Epithelial cell of proximal tubule (primary cell): ENCODE data around the gene NFIA. TPM values are rescaled to one million over a fixed set of nuclear protein-coding genes. Genes with fewer than 3 reads are reported as not detected.

ENCODE experiments used
- DNase-seq: peaks from one replicate; pipeline ENCODE4 v3.0.0-alpha.2; 2011; ENCODE audit warnings: low read depth
- H3K4me3 ChIP-seq: 2 replicates; pipeline ENCODE4 v1.5.1; 2011; ENCODE audit warnings: low read depth, mild to moderate bottlenecking, low read length
- total RNA-seq: library from RNA; depleted of rRNA; stranded (reverse); fragments of >200 nt; gene quantifications from 2 replicates; pipeline ENCODE4 v1.2.3, GENCODE V29; 2015
- TF ChIP-seq, protein P1 (sequence below): conservative IDR thresholded peaks from 2 replicates; pipeline ENCODE4 v1.5.1; 2012; ENCODE audit warnings: low read depth, mild to moderate bottlenecking, low read length

The NFIA gene
- total RNA-seq, 1 donor from 2014 or later = 1.6 TPM

DNA sequence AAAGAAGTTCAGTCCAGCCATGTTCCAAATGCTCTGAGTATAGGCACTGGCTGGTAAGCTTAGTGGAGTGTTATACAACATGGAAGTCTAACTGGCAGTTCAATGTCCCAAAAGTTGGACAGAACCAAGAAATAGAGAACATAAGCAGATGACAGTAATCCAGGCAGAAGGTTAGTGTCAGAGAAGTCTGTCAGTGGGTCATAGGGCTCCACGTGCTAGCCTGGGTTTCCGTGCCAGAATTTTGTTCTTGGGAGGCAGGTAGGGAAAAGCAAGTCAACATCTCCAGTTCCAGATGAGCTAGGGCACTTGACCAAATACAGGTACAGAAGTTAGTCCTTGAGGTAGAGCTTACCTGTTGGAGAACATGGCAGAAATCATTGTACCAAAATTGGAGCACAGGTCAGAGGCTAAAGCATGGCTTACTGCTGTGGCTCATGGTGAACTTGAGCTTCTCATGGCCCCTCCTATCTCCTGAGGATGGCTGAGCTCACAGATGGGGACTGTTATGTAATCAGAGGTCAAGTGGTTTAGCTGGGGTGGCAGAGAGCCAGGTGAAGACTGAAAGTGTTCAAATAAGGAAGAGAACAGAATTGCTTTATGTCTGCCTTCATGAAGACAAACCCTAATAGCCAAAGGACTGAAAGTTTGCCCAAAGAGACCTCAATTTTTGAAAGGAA, 170.8 kb downstream of the NFIA start:
- TF ChIP-seq, protein P1, sequence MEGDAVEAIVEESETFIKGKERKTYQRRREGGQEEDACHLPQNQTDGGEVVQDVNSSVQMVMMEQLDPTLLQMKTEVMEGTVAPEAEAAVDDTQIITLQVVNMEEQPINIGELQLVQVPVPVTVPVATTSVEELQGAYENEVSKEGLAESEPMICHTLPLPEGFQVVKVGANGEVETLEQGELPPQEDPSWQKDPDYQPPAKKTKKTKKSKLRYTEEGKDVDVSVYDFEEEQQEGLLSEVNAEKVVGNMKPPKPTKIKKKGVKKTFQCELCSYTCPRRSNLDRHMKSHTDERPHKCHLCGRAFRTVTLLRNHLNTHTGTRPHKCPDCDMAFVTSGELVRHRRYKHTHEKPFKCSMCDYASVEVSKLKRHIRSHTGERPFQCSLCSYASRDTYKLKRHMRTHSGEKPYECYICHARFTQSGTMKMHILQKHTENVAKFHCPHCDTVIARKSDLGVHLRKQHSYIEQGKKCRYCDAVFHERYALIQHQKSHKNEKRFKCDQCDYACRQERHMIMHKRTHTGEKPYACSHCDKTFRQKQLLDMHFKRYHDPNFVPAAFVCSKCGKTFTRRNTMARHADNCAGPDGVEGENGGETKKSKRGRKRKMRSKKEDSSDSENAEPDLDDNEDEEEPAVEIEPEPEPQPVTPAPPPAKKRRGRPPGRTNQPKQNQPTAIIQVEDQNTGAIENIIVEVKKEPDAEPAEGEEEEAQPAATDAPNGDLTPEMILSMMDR = no peak
- H3K4me3 ChIP-seq = no peak overlapping the region
- no peak for DNase-seq

DNA sequence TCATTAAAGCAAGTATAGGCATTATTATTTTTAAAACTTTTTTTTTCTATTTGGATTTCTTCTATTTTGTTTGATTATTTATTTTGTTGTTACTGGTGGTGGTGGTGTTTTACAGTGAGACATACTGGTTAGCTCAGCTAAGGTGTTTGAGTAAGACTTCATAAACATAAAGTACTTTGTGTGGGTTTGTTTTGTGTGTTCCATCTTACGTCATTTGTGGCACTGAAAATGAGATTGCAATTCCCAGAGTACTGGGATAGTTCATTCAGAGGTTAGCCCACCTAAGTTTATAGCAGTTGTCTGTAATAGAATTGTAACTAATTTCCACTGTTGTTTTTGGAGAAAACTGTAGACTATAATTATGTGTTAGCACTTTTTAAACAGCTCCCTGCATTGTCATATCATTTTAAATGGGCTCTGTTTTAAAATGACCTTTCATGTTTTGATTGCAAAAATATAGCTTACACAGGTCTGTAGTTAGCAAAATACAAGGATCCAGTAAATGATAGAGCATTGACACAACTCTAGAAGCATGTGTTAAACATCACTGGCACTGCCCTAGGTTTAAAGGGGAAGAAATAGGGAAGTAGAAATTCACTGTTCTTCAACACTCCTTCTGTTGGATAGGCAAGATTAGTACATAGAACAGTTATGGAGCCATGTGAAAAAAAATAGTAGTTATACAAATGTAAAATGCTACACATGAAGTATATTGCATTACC, 171.7 kb downstream of the NFIA start:
- no peak for DNase-seq
- H3K4me3 ChIP-seq = no peak overlapping the region
- TF ChIP-seq, protein P1 = no peak

DNA sequence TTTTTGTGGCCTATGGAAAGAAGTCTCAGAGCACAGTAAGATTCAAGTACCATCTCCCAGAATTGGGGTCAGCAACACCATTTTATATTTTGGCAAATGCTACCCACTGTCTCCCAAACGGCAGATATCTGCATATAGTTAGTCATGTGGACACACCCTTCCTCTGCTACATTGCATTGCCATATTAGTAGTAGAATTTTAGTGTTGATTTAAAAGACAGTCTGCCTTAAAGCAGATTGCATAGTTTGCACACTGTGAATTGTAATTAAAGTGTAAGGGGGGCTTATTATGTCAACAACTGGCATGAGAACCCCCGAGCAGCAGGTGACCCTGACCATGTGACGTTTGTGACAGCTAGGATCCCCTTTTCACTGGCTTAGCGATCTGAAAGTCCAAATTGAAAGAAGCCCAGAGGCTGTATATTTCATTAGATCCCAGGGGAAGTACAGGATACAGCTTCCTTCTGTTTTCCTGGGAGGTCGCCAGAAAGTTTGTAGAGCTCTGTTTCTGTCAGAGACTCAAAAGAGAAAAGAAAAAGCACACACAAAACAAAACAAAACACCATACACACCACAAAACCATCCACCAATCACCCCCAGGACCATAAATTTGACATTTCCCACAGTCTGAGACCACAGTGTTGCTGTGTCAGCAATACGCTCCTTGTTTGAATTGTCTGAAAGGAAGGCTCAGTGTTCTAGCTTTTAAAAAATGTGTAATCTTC, 172.4 kb downstream of the NFIA start:
- no peak for DNase-seq
- TF ChIP-seq, protein P1 = no peak
- peak overlapping the region; percentile 13 for H3K4me3 ChIP-seq

DNA sequence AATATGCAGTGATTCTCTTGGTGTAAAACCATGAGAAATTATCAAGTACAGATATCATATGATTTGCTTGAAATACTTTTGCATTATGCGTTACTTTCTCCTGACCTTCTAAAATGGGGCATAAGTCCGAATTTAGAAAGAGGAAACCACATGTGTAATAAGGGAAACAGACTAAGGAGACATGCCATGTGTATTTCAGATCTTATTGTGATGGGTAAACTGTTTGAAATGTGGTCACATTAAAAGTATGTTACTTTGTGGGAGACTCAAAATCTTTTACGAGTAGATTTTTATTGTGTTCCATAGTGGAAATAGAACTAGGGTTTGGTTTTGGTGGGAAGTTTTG, 173.0 kb downstream of the NFIA start:
- DNase-seq = no peak
- TF ChIP-seq, protein P1 = no peak
- H3K4me3 ChIP-seq = no peak overlapping the region

DNA sequence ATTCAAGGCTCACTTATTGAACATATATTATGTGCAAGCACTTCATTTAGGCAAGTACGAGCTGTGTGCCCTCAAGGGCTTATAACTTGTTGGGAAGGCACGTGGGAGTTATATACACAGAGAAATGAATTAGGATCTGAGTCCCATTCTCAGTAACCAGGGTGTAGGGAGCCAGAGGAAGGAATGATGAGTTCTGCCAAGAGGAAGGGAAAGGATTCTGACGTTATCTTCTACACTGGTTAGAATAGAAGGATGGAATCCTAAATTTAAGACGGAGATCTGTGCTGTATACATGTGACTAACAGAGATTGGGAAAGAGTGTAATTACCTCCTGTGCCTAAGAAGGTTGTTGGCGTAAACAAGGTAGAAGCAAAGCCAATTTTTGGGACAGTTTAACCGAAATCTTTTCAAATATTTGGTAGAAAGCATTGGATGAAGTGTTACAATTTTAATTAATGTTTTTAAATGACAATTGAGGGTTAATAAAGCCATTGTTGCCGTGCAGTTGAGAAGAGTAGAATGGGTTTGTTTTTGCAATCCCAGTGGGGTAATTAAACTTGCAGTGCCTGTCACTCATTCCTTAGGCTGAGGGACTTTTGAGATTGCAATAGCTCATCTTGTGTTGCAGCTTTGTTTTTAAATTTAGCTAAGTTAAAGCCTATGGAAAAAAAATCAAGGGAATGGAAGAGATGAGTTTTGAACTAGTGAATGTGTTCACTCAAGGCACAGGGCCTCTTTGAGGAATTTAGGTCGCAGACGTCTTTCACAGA, 177.2 kb downstream of the NFIA start:
- H3K4me3 ChIP-seq = no peak overlapping the region
- TF ChIP-seq, protein P1 = no peak
- no peak for DNase-seq

- TF ChIP-seq, protein P1 = no peak
- no peak overlapping the region for H3K4me3 ChIP-seq
- DNase-seq = no peak
Observed at GRCh38 chr1:61260171-61260570, 177.8 kb downstream of the NFIA start.
